Gastroesophageal sphincter (tissue), 4 donors: ENCODE data around the gene LMX1B. TPM values are rescaled to one million over a fixed set of nuclear protein-coding genes. Genes with fewer than 3 reads are reported as not detected.
"Not testable (repeated sequence)": the region's sequence is repeated elsewhere in the genome, so short reads cannot be mapped to it uniquely, and the experiment has no call there.

Experiments used
- ATAC-seq: fragments of 150-250 bp; one replicate; pipeline ENCODE4 v1.9.1; 2016; ENCODE audit warnings: mild to moderate bottlenecking, moderate library complexity
- H3K27ac ChIP-seq, 4 donors: fragments of 200-600 bp; sonication (generic) in 3 of 4; 1 replicate in 3 of 4; 2 replicates in 1 of 4; pipeline ENCODE4 v1.5.1; 2016 to 2019
- H3K27me3 ChIP-seq: fragments of 200-600 bp; sonication (generic); one replicate; pipeline ENCODE4 v1.5.1; 2019
- H3K36me3 ChIP-seq, 2 donors: fragments of 200-600 bp; sonication (generic); one replicate each; pipeline ENCODE4 v1.5.1; 2019; ENCODE audit warnings: control low read depth in 1 of 2
- H3K4me1 ChIP-seq, 3 donors: fragments of 200-600 bp; sonication (generic); 1 replicate in 2 of 3; 2 replicates in 1 of 3; pipeline ENCODE4 v1.5.1; 2016 to 2019; ENCODE audit warnings: control low read depth in 2 of 3
- H3K4me3 ChIP-seq, 2 donors: fragments of 200-600 bp; sonication (generic); one replicate each; pipeline ENCODE4 v1.5.1; 2019; ENCODE audit warnings: mild to moderate bottlenecking in 1 of 2, moderate library complexity in 1 of 2
- H3K9me3 ChIP-seq, 3 donors: fragments of 200-600 bp; sonication (generic); one replicate each; pipeline ENCODE4 v1.5.1; 2017 to 2019; ENCODE audit warnings: control low read depth in 2 of 3
- EP300 ChIP-seq: sonication (generic); formaldehyde crosslinking; IDR thresholded peaks from one replicate; pipeline ENCODE4 v1.6.1; 2017; ENCODE audit warnings: antibody characterized with exemption, mild to moderate bottlenecking
- POLR2A ChIP-seq, 2 donors: fragments of 450-650 bp; IDR thresholded peaks; one replicate each; pipeline ENCODE4 v1.6.1; 2017; ENCODE audit warnings: antibody characterized with exemption in 2 of 2, mild to moderate bottlenecking in 2 of 2, moderate library complexity in 1 of 2
- POLR2AphosphoS5 ChIP-seq: sonication (generic); formaldehyde crosslinking; IDR thresholded peaks from one replicate; pipeline ENCODE4 v1.6.1; 2017; ENCODE audit warnings: antibody characterized with exemption
- WGBS, 2 donors: methylation state at CpG; one replicate each; pipeline ENCODE4 v1.1.5; 2018; ENCODE audit warnings: low coverage in 1 of 2; 5-methylcytosine and 5-hydroxymethylcytosine counted together
- total RNA-seq, 4 donors: library from RNA; depleted of rRNA; stranded (reverse); fragments of >200 nt; gene quantifications; one replicate each; pipeline ENCODE4 v1.1.0, GENCODE V29; 2016
- TF ChIP-seq, protein P1 (sequence below), 4 experiments: fragments of 200-600 bp in 2 of 4; fragments of 450-650 bp in 2 of 4; sonication (generic) in 1 of 4; IDR thresholded peaks; one replicate each; pipeline ENCODE4 v1.5.1; 2017 to 2019; ENCODE audit warnings: antibody characterized with exemption in 4 of 4, mild to moderate bottlenecking in 2 of 4, moderate library complexity in 2 of 4

The LMX1B gene
- total RNA-seq, 4 donors from 2014 or later: 0.13 to 0.58 (median 0.27) TPM

DNA sequence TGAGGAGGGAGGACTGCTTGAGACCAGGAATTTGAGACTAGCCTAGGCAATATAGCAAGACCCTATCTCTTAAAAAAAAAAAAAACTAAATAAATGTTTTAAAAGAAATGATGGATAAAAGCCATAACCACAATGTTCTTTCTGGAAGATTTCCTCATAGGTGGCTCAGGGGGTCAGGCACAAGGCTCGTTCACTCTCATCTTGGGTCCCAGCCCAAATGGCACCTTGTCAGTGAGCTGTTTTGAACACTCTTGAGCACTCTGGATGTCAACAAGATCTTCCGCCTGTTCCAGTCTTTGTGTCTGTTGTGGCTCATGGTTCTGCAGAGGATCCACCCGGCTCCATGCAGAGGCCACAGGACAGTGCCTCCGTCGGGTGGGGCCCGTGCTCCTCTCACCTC, 35.7 kb upstream of the LMX1B start:
- peaks cover 3% of the 10 kb centered on the region for H3K27me3 ChIP-seq
- no peaks in the 10 kb centered on the region for H3K9me3 ChIP-seq
- no peaks in the 10 kb centered on the region for H3K36me3 ChIP-seq
- H3K4me1 ChIP-seq: no peaks in the 10 kb centered on the region
- TF ChIP-seq POLR2AphosphoS5: no peak
- TF ChIP-seq, protein P1, sequence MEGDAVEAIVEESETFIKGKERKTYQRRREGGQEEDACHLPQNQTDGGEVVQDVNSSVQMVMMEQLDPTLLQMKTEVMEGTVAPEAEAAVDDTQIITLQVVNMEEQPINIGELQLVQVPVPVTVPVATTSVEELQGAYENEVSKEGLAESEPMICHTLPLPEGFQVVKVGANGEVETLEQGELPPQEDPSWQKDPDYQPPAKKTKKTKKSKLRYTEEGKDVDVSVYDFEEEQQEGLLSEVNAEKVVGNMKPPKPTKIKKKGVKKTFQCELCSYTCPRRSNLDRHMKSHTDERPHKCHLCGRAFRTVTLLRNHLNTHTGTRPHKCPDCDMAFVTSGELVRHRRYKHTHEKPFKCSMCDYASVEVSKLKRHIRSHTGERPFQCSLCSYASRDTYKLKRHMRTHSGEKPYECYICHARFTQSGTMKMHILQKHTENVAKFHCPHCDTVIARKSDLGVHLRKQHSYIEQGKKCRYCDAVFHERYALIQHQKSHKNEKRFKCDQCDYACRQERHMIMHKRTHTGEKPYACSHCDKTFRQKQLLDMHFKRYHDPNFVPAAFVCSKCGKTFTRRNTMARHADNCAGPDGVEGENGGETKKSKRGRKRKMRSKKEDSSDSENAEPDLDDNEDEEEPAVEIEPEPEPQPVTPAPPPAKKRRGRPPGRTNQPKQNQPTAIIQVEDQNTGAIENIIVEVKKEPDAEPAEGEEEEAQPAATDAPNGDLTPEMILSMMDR (IDR thresholded peaks at IDR 0.05): no peak
- TF ChIP-seq EP300: no peak
- TF ChIP-seq POLR2A (IDR thresholded peaks at IDR 0.05): no peak
- ATAC-seq: no peak
- WGBS, 2 donors: 63 to 91% methylated on average over 1 to 5 of the region's 6 CpGs
- no peak overlapping the region for H3K27ac ChIP-seq
- H3K4me3 ChIP-seq: no peak overlapping the region

DNA sequence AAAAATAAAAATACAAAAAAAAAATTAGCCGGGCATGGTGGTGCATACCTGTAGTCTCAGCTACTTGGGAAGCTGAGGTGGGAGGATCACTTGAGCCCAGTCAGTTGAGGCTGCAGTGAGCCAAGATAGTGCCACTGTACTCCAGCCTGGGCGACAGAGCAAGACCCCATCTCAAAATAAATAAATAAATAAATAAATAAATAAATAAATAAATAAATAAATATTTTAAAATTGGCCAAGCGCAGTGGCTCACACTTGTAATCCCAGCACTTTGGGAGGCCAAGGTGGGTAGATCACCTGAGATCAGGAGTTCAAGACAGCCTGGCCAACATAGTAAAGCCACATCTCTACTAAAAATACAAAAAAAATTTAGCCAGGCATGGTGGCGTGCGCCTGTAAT, 33.4 kb upstream of the LMX1B start:
- H3K9me3 ChIP-seq, ATAC-seq, H3K36me3 ChIP-seq, H3K27ac ChIP-seq, H3K27me3 ChIP-seq, H3K4me3 ChIP-seq, H3K4me1 ChIP-seq: not testable (repeated sequence)
- WGBS, 2 donors: 86 to 100% methylated on average over 1 to 5 of the region's 5 CpGs

DNA sequence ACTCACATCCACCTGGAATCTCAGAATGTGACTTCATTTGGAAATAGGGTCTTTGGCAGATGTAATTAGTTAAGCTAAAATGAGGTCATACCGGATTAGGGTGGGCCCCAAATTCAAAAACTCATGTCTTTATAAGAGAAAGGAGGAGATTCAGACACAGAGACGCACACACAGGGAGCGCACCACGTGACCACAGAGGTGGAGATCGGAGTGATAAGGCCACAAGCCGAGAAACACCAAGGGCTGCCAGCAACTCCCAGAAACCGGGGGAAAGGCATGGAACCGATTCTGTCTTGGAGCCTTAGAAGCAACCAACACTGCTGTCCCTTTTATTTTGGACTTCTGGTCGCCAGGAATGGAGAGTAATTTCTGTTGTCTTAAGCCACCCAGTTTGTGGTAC, 31.8 kb upstream of the LMX1B start:
- Histone ChIP-seq H3K4me3 (no peak overlapping the region), H3K9me3 (no peaks in the 10 kb centered on the region), H3K27ac (no peak overlapping the region), H3K4me1 (peaks cover 0 to 2% (median under 1%) of the 10 kb centered on the region in 3 donors), H3K36me3 (no peaks in the 10 kb centered on the region), H3K27me3 (peaks cover 7% of the 10 kb centered on the region)
- ATAC-seq: no peak
- WGBS, 2 donors: 64 to 82% methylated on average over 3 to 9 of the region's 9 CpGs
- TF ChIP-seq, protein P1 (IDR thresholded peaks at IDR 0.05): no peak

DNA sequence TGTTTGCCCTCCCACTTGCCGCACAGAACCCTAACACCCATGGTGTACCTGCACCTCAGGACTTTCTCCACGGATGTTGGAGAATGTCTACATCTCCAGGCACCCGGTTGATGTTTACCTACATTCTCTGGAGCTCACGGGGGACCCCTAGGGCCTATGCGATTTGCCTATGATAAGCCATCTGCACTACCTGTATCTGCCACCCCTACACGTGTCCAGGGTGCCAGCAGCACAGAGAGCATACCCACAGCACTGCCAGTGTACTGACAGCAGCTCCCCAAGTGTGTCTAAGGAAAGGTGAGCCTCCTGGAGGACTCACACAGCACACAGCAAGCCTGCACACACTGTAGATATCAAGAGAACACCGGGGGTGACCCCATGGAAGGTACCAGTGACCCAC, 31.3 kb upstream of the LMX1B start:
- ATAC-seq: no peak
- no peak overlapping the region for H3K4me3 ChIP-seq
- H3K36me3 ChIP-seq: no peaks in the 10 kb centered on the region
- 80 to 90% methylated on average over 1 to 2 of the region's 7 CpGs for WGBS, 2 donors
- TF ChIP-seq EP300: no peak
- TF ChIP-seq, protein P1 (IDR thresholded peaks at IDR 0.05): no peak
- TF ChIP-seq POLR2AphosphoS5: no peak
- no peak overlapping the region for H3K27ac ChIP-seq
- H3K9me3 ChIP-seq: no peaks in the 10 kb centered on the region
- H3K27me3 ChIP-seq: peaks cover 7% of the 10 kb centered on the region
- H3K4me1 ChIP-seq: peaks cover 0 to 7% (median 5%) of the 10 kb centered on the region in 3 donors

DNA sequence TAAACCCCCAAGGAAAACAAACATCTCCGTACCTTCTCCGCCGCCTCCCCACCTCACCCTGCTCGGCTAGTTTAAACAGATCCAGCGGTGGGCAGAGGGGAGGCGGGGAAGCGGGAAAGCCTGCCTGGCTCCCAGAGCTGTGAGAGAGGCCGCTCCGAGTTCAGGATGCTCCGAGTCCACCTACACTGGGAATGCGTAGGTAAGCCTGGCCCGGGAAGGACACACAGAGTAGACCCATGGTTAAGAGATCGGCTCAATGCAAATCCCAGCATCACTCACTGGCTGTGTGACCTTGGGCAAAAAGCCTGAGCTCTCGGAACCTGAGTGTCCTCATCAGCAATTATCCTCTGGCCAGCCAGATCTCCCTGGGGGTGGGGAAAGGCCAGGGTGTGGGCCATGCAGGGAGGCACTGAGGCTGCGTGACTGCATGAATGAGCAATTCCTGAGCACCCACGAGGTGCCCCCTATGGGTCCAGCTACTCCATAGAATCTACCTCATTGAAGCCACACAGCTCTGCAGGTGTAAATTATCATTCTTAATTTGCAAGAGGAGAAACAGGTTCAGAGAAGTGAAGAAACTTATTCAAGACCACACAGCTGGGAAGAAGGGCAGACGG, 30.5 kb upstream of the LMX1B start:
- TF ChIP-seq POLR2A (IDR thresholded peaks at IDR 0.05): no peak
- no peak for TF ChIP-seq POLR2AphosphoS5
- no peak for TF ChIP-seq EP300
- TF ChIP-seq, protein P1 (IDR thresholded peaks at IDR 0.05): no peak
- Histone ChIP-seq H3K27me3 (peaks cover 7% of the 10 kb centered on the region), H3K9me3 (no peaks in the 10 kb centered on the region), H3K4me1 (peaks cover 0 to 15% (median 13%) of the 10 kb centered on the region in 3 donors), H3K27ac (no peak overlapping the region), H3K36me3 (no peaks in the 10 kb centered on the region), H3K4me3 (no peak overlapping the region)
- 33 to 48% methylated on average over 1 to 8 of the region's 17 CpGs for WGBS, 2 donors
- ATAC-seq: no peak
